ENCODE results near the gene TMEM250. TPM values are rescaled to one million over a fixed set of nuclear protein-coding genes. Genes with fewer than 3 reads are reported as not detected.

Gene TMEM250
- polyA plus RNA-seq, 3 donors, result 15.5 to 17.5 (median 16.3) TPM

Other genes starting within 250 kb of the TMEM250 start
- 10 to 100 TPM; 21.5 to 25.0 (median 21.6) TPM for gene CAMSAP1, start 211.3 kb downstream of the TMEM250 start, polyA plus RNA-seq (ENCODE audit: insufficient read length in 3 of 3)
- 10 to 100 TPM; 26.1 to 29.5 (median 28.3) TPM for gene UBAC1, start 157.5 kb downstream of the TMEM250 start, polyA plus RNA-seq (ENCODE audit: insufficient read length in 3 of 3)
- 1 to 10 TPM; 7.1 to 7.8 (median 7.2) TPM for gene NACC2, start 23.6 kb downstream of the TMEM250 start, polyA plus RNA-seq (ENCODE audit: insufficient read length in 3 of 3)
- gene LHX3, start 86.3 kb upstream of the TMEM250 start, polyA plus RNA-seq (ENCODE audit: insufficient read length in 3 of 3), result not detected
- gene QSOX2, start 126.9 kb upstream of the TMEM250 start, polyA plus RNA-seq (ENCODE audit: insufficient read length in 3 of 3), result 10 to 100 TPM; 13.9 to 18.8 (median 14.2) TPM
- 1 to 10 TPM; 1.3 to 1.7 (median 1.4) TPM for gene CCDC187, start 185.2 kb upstream of the TMEM250 start, polyA plus RNA-seq (ENCODE audit: insufficient read length in 3 of 3)
- 10 to 100 TPM; 22.2 to 22.9 (median 22.7) TPM for gene GPSM1, start 208.7 kb upstream of the TMEM250 start, polyA plus RNA-seq (ENCODE audit: insufficient read length in 3 of 3)
- 10 to 100 TPM in 1 of 3 donors, 1 to 10 TPM in 2; 3.2 to 16.1 (median 4.8) TPM for gene DNLZ, start 244.9 kb upstream of the TMEM250 start, polyA plus RNA-seq (ENCODE audit: insufficient read length in 3 of 3)

All from right renal cortex interstitium (tissue), 3 donors.